ACC112 (cell line): Measurements from ENCODE around the gene FOXP4.

Source experiments
- H2AFZ ChIP-seq: fragments of 200-600 bp; sonication (generic); one replicate; pipeline ENCODE4 v1.6.0; 2017; ENCODE audit warnings: antibody characterized with exemption, low read length; ENCODE audit not compliant: unreplicated experiment
- H3K27ac ChIP-seq: fragments of 200-600 bp; sonication (generic); 2 replicates; pipeline ENCODE4 v1.5.1; 2014; ENCODE audit warnings: low read depth, mild to moderate bottlenecking, antibody characterized with exemption, low read length, moderate library complexity
- H3K27me3 ChIP-seq: fragments of 200-600 bp; sonication (generic); 2 replicates; pipeline ENCODE4 v1.6.1; 2014; ENCODE audit warnings: mild to moderate bottlenecking, antibody characterized with exemption, low read length, moderate library complexity, mixed read lengths; ENCODE audit not compliant: insufficient read depth
- H3K36me3 ChIP-seq: fragments of 200-600 bp; sonication (generic); 2 replicates; pipeline ENCODE4 v1.6.1; 2016; ENCODE audit warnings: mild to moderate bottlenecking, antibody characterized with exemption, low read length, moderate library complexity, mixed read lengths; ENCODE audit not compliant: insufficient read depth
- H3K4me1 ChIP-seq: fragments of 200-600 bp; sonication (generic); one replicate; pipeline ENCODE4 v1.6.1; 2016; ENCODE audit warnings: low read length, mixed read lengths; ENCODE audit not compliant: insufficient read depth, unreplicated experiment, control insufficient read depth
- H3K4me3 ChIP-seq: fragments of 200-600 bp; sonication (generic); 2 replicates; pipeline ENCODE4 v1.5.1; 2014; ENCODE audit warnings: mild to moderate bottlenecking, low read depth, low read length
- H3K79me2 ChIP-seq: fragments of 200-600 bp; sonication (generic); one replicate; pipeline ENCODE4 v1.6.0; 2016; ENCODE audit warnings: low read length; ENCODE audit not compliant: control insufficient read depth, unreplicated experiment, insufficient read depth

FOXP4 gene

DNA sequence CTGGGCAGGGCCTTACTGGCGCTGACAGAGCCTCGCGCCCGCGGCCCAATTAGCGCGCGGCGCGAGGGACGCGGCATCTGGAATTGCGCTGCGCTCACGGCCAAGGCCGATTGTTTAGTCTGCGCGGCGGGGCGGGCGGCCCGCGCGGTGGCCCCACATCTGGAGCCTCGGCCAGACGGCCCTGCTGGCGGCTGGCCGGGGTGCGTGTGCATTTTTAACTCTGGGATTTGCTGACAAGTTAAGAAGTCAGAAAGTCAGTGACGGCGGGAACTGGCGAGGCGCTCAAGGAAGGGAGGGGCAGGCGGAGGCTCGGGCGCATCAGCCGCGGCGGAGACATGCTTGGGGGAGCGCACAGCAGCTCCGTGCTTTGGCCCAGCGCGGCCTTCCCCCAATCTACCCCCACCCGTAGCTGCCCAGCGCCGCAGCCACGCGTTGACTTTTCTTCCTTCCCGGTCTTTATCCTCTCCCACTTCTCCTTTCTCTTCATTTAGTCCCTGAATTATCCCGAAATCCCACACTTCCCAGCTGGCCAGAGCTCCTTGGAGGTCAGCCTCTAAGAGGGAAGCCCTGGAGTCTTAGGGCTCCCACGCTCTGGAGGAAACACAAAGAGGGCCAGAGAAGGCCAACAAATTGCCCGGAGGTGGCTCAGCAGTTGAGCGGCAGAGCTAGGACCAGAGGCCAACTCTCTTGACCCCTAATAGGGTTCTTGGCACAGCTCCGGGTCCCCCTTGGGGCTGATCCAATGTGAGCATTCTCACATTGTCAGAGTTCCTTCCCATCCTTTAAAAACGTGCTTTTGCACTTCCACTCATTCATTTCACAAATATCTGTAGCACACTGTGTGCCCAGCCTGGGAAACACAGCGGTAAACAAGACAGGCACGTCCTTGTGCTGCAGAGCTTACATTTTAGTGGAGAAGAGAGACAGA is 40.8 kb upstream of the FOXP4 start:
- peaks cover 30% of the 10 kb centered on the region for H3K27me3 ChIP-seq
- no peaks in the 10 kb centered on the region for H3K36me3 ChIP-seq
- H3K4me3 ChIP-seq, result peak overlapping the region; percentile 70
- H2AFZ ChIP-seq, result peak overlapping the region; percentile 15
- H3K27ac ChIP-seq, result no peak overlapping the region
- H3K79me2 ChIP-seq, result no peaks in the 10 kb centered on the region
- H3K4me1 ChIP-seq, result peaks cover 6% of the 10 kb centered on the region

DNA sequence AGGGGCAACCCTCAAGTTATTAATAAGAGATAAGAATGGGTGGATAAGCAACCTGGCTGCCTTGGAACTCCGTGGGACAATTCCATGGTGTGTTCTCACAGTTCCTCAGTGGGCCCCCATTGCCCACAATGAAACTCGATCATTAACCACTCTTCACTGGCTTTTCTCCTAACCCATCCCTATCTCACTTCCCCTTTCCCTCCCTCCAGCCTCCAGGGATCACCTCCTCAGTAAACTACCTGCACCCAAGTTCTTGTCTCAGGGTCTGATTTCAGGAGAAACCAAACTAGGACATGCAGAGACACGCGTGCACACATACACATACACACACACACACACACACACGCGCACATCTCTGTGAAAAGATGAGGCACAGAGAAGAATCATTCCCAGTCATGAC is 37.7 kb upstream of the FOXP4 start:
- Histone ChIP-seq H3K27me3 (peaks cover 47% of the 10 kb centered on the region), H3K4me1 (peaks cover 6% of the 10 kb centered on the region), H3K27ac (no peak overlapping the region), H2AFZ (no peak overlapping the region), H3K79me2 (no peaks in the 10 kb centered on the region), H3K4me3 (no peak overlapping the region), H3K36me3 (no peaks in the 10 kb centered on the region)

DNA sequence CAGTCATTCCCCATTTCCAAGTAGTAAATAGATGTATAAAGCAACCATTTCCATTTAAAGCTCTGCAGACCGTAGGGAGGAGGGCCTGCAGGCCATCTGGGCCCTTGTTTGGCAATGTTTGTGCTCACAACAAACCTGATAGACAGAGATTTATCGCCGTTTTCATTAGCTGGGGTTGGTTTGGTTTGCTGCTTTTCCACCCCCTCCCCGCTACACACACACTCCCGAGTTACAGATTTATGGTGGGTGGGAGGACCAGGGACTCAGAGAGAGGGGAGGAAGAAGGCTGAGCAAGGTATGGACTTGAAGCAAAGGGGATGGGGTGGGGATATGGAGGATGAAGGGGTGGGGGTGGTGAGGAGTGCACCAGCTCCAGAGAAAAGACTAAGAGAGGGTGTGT is 36.6 kb upstream of the FOXP4 start:
- Histone ChIP-seq H3K79me2 (no peaks in the 10 kb centered on the region), H3K27me3 (peaks cover 48% of the 10 kb centered on the region)

DNA sequence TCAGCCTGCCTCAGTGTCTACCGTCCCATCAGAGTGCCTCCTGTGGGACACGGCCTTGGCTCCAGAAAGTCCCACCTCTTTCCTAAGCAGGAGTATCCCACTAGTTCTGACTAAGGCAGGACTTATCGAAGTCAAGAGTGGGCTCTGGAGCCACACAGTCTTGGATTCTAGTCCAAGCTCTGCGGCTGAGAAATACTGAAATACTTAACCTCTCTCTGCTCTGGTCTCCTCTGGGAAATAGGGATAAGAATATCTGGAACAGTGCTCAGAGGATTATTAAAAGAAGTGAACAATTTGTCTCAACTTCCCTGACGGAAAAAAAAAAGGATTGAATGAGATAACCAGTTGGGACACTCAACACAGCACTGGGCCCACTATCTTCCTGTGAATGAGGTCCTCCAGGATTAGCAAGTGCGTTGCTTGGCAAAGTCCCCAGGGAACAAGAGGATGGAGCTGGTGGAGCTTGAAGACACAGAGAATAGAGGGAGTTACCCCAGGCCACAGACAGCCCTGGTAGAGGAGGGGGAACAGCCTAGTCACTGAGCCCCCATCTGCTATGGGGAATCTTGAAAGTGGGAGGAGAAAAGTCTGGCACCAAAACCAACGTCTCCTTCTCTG is 34.6 kb upstream of the FOXP4 start:
- Histone ChIP-seq H3K4me3 (no peak overlapping the region), H3K27me3 (peaks cover 41% of the 10 kb centered on the region), H3K36me3 (no peaks in the 10 kb centered on the region)

More for the DNA sequence above, 36.6 kb upstream of the FOXP4 start:
- Histone ChIP-seq H2AFZ (no peak overlapping the region), H3K36me3 (no peaks in the 10 kb centered on the region), H3K27ac (no peak overlapping the region), H3K4me3 (no peak overlapping the region), H3K4me1 (peaks cover 2% of the 10 kb centered on the region)

DNA sequence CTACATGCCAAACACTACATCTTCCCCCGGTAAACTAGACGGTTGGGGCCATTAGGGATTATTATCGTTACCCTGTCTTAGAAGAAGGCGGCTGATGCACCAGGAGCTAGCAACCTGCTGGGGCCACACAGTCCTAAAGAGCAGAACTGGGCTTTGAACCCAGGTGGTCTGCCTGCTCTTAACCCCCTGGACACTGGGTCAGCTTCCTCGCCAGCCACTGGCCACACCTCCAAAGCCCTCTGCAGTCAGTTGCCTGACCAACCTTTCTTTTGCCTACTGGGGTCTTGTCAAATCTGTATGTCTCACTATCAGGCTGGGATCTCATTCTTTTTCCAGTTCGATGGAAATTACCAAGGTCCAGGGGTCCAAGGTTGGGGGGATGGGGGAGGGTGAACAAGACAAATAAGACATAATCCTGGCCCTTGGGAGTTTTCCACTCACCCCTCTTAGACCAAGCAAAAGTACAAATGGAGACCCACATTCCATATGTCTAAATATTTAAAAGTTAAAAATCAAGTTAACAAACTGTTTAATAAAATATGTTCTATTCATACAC is 34.0 kb upstream of the FOXP4 start:
- Histone ChIP-seq H3K27me3 (peaks cover 40% of the 10 kb centered on the region), H3K4me3 (no peak overlapping the region), H3K27ac (no peak overlapping the region), H2AFZ (no peak overlapping the region), H3K4me1 (no peaks in the 10 kb centered on the region), H3K36me3 (no peaks in the 10 kb centered on the region), H3K79me2 (no peaks in the 10 kb centered on the region)

More for the DNA sequence above, 34.6 kb upstream of the FOXP4 start:
- Histone ChIP-seq H3K27ac (no peak overlapping the region), H3K79me2 (no peaks in the 10 kb centered on the region), H3K4me1 (no peaks in the 10 kb centered on the region), H2AFZ (no peak overlapping the region)

GRCh38 chr6:41515995-41516394 is 30.2 kb upstream of the FOXP4 start:
- Histone ChIP-seq H2AFZ (no peak overlapping the region), H3K36me3 (no peaks in the 10 kb centered on the region), H3K27ac (no peak overlapping the region), H3K4me3 (no peak overlapping the region), H3K27me3 (peaks cover 14% of the 10 kb centered on the region), H3K4me1 (no peaks in the 10 kb centered on the region), H3K79me2 (no peaks in the 10 kb centered on the region)

DNA sequence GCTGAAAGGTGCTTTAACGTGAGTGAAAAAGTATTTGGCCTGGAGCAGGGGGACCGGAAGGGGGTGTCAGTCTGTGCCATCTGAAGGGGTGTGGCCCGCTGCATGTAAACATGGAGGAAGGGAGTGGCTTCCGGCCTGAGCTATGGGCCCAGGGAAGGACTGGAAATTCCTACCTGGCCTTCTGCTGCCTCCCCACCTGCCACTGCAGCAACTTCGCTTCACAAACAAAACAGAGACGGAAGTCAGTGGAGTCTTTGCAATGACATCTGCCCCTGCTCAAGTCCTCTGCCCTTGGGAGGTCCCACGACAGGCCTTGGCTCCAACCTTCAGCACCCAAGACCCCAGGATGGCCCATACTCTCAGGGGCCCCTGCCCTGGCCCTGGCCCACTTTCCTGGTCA is 28.1 kb upstream of the FOXP4 start:
- Histone ChIP-seq H3K27me3 (peaks cover 19% of the 10 kb centered on the region), H3K4me1 (no peaks in the 10 kb centered on the region), H2AFZ (no peak overlapping the region), H3K4me3 (no peak overlapping the region), H3K36me3 (no peaks in the 10 kb centered on the region), H3K79me2 (no peaks in the 10 kb centered on the region), H3K27ac (no peak overlapping the region)

DNA sequence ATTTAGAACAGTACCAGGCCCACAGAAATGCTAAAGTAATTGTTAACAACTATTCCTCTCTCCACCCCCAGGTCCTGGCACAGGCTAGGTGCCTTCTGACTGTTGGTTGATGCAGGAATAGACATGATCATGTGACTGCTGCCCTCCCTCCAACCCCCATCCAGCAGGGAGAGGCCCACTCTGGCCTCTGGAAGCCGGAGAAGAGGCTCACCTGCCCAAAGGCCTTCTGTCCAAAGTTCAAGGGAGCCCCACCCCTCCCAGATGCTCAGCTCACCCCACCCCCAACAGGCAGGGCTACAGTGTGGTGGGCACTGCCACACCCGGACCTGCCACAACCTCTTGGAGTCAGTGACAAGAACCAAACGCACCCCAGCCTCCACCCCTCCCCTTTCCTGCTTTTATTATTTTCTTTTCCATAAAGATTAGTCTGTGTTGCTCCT is 26.9 kb upstream of the FOXP4 start:
- Histone ChIP-seq H3K4me3 (no peak overlapping the region), H3K36me3 (no peaks in the 10 kb centered on the region), H3K4me1 (no peaks in the 10 kb centered on the region), H3K79me2 (no peaks in the 10 kb centered on the region), H2AFZ (no peak overlapping the region), H3K27ac (no peak overlapping the region), H3K27me3 (peaks cover 29% of the 10 kb centered on the region)

- H3K36me3 ChIP-seq, result no peaks in the 10 kb centered on the region
- no peak overlapping the region for H3K4me3 ChIP-seq
- peaks cover 25% of the 10 kb centered on the region for H3K27me3 ChIP-seq
- no peak overlapping the region for H3K27ac ChIP-seq
- no peaks in the 10 kb centered on the region for H3K4me1 ChIP-seq
- no peak overlapping the region for H2AFZ ChIP-seq
- H3K79me2 ChIP-seq, result no peaks in the 10 kb centered on the region
These were observed 26.2 kb upstream of the FOXP4 start for GRCh38 chr6:41519745-41520699.
